Measurements from ENCODE around the gene ICAM1. TPM values are rescaled to one million over a fixed set of nuclear protein-coding genes. Genes with fewer than 3 reads are reported as not detected.

ICAM1 gene
- total RNA-seq, 1 experiment from 2014 or later: 136 TPM

- ChIA-PET CTCF (interaction anchor here (0.6 kb wide), 1 partner anchor 69 kb away, joined by 12 read pairs; no protein-coding TSS in a partner anchor), POLR2A (no interaction called here)
- in situ Hi-C loops (cut with HindIII; ENCODE audit: low pct_unique_long_range_greater_than_20kb, low sequenced_read_pairs) (no loop called here), intact Hi-C loops (cut with micrococcal nuclease; ENCODE audit: unreplicated experiment) (no loop called here)
- TF ChIP-seq SIN3A (IDR thresholded peaks at IDR 0.05; ENCODE audit: borderline replicate concordance, insufficient read depth, low read depth, low read length): no peak
- TF ChIP-seq REST (IDR thresholded peaks at IDR 0.05; ENCODE audit: insufficient read depth in 1 of 2, low read depth in 2 of 2, low read length in 1 of 2): no peak
- TF ChIP-seq POLR2AphosphoS5 (IDR thresholded peaks at IDR 0.05; ENCODE audit: low read depth, low read length): no peak
- no peak for TF ChIP-seq TCF7L2 (IDR thresholded peaks at IDR 0.05; ENCODE audit: low read depth, low read length)
- TF ChIP-seq CTCF (IDR thresholded peaks at IDR 0.05): no peak
- Histone ChIP-seq H3K27me3 (ENCODE audit: control insufficient read depth, insufficient read depth, low read length) (no peaks in the 10 kb centered on the region), H3K36me3 (ENCODE audit: control insufficient read depth, insufficient read depth, low read length) (no peaks in the 10 kb centered on the region; the same call in 1 of the 2 replicates), H3K4me1 (ENCODE audit: control insufficient read depth, insufficient read depth, low read length) (no peaks in the 10 kb centered on the region), H3K4me3 (ENCODE audit: low read depth in 2 of 2, low read length in 2 of 2) (no peak overlapping the region), H3K9me3 (ENCODE audit: control insufficient read depth, insufficient read depth, low read depth, low read length) (no peaks in the 10 kb centered on the region), H3K27ac (ENCODE audit: low read length) (no peak overlapping the region)
- BruUV-seq (replicated peaks): no TSS peak
- DNase-seq (ENCODE audit: low read depth, low spot score) (no peak), ATAC-seq (no peak)
Observed at GRCh38 chr19:10321874-10322835, 51.2 kb downstream of the ICAM1 start.

- CTCF ChIA-PET: no interaction called here
- no peak overlapping the region for H3K4me3 ChIP-seq (ENCODE audit: low read depth in 2 of 2, low read length in 2 of 2)
- H3K36me3 ChIP-seq (ENCODE audit: control insufficient read depth, insufficient read depth, low read length): peaks cover 6% of the 10 kb centered on the region; the same call in 1 of the 2 replicates
- in situ Hi-C loops (cut with HindIII; ENCODE audit: low pct_unique_long_range_greater_than_20kb, low sequenced_read_pairs) (no loop called here), intact Hi-C loops (cut with micrococcal nuclease; ENCODE audit: unreplicated experiment) (no loop called here)
- no peaks in the 10 kb centered on the region for H3K27me3 ChIP-seq (ENCODE audit: control insufficient read depth, insufficient read depth, low read length)
- H3K9me3 ChIP-seq (ENCODE audit: control insufficient read depth, insufficient read depth, low read depth, low read length): no peaks in the 10 kb centered on the region
- TF ChIP-seq SIN3A (IDR thresholded peaks at IDR 0.05; ENCODE audit: borderline replicate concordance, insufficient read depth, low read depth, low read length) (no peak), REST (IDR thresholded peaks at IDR 0.05; ENCODE audit: insufficient read depth in 1 of 2, low read depth in 2 of 2, low read length in 1 of 2) (no peak), POLR2AphosphoS5 (IDR thresholded peaks at IDR 0.05; ENCODE audit: low read depth, low read length) (no peak), TCF7L2 (IDR thresholded peaks at IDR 0.05; ENCODE audit: low read depth, low read length) (no peak), CTCF (IDR thresholded peaks at IDR 0.05) (no peak)
- no TSS peak for BruUV-seq (replicated peaks)
- H3K27ac ChIP-seq (ENCODE audit: low read length): no peak overlapping the region
- DNase-seq (ENCODE audit: low read depth, low spot score) (no peak), ATAC-seq (no peak)
- POLR2A ChIA-PET: interaction anchor here (0.7 kb wide), 1 partner anchor 49 kb away, joined by 3 read pairs; no protein-coding TSS in a partner anchor
- H3K4me1 ChIP-seq (ENCODE audit: control insufficient read depth, insufficient read depth, low read length): no peaks in the 10 kb centered on the region
Observed at GRCh38 chr19:10325732-10326131, 54.8 kb downstream of the ICAM1 start.

Measured in Panc1 (cell line).